HG03135 (cell line): ENCODE data around the gene VIL1.

Source experiments
- ATAC-seq: cut with Tn5 transposase; IDR thresholded peaks from one replicate; pipeline ENCODE4 v1.9.1; 2021; ENCODE audit warnings: mild to moderate bottlenecking, moderate library complexity; ENCODE audit not compliant: unreplicated experiment

Gene VIL1

DNA sequence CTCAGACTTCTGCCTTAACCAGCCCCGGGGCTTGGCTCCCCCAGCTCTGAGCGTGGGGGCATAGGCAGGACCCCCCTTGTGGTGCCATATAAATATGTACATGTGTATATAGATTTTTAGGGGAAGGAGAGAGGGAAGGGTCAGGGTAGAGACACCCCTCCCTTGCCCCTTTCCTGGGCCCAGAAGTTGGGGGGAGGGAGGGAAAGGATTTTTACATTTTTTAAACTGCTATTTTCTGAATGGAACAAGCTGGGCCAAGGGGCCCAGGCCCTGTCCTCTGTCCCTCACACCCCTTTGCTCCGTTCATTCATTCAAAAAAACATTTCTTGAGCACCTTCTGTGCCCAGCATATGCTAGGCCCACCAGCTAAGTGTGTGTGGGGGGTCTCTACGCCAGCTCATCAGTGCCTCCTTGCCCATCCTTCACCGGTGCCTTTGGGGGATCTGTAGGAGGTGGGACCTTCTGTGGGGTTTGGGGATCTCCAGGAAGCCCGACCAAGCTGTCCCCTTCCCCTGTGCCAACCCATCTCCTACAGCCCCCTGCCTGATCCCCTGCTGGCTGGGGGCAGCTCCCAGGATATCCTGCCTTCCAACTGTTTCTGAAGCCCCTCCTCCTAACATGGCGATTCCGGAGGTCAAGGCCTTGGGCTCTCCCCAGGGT, 13.7 kb upstream of the VIL1 start:
- ATAC-seq: no peak

GRCh38 chr2:218405746-218406208, 13.1 kb upstream of the VIL1 start:
- peak; percentile 19 for ATAC-seq

DNA sequence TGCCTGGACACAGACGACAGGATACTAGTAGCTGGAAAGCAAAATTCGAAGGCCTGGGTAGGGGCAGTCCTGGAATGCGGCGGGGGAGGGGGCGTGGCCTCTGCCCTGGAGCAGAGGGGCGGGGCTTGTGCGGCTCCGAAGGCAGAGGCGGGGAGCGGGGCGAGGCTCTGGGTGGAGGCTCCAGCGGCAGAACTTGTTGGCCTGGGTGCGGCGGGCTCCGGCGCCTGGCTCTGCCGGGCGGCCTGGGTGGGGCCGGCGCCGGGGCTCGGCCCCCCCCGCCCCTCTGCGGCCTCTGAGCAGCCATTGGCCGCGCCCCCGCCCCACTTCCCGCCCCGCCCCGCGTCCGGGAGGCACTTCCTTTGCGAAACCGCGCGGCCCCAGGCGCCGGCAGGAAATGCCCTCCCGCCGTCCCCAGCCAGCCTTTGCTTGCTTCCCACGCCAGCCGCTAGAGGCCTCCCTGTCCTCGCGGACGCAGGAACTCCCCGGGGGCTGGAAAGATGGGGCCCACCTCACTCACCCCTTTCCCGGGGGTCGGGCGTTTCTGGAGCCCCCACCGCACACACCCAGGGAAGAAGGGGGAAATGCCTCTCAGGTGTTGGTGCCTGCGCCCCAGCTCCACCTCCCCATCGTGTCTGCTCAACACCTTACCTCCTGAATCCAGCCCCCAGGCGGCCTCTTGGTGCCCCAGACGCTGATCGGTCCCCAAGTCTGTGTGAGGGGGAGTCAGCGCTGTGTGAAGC, 12.5 kb upstream of the VIL1 start:
- ATAC-seq: peak; percentile 82

DNA sequence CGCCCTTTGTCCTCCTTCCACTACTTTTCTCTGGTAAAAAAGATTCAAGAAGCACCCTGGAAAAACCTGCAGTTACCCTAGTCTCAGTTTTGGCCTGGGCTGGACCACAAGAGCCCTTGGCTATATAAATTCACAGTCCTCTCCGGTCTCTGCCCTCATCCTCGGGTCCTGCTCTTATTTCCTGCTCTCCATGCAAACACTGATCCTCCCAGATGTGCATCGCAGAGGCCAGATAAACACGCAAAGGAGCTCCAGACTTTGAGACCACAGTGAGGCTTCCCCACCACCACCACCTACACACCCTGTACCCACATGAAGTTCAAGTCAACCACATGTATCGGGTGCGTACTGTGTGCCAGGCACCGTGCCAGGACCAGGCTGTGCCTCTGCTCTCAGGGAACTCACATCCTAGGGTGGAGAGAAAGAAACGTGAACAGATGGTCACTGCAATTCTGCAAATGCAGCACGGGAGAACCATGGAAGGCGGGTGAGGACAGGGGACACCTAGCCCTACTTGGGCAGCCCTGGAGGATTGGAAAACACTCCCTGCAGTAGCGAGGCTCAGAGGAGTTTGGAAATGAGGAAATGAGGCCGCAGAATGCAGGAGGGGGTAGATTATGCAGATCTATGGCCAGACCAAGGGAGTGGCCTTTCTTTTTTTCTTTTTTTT, 11.8 kb upstream of the VIL1 start:
- no peak for ATAC-seq

DNA sequence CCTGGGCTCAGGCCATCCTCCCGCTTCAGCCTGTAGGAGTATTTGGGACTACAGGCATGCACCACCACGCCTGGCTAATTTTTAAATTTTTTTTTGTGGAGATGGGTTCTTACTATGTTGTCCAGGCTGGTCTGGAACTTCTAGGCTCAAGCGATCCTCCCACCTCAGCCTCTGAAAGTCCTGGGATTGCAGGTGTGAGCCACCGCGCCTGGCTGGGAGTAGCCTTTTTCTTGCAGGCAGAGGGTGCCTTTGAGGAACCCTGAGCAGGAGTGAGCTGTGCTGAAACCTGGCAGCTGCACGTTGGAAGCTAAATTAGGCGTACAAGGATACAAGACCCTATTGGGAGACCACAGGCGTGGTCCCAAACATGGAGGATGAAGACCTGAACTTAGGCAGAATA, 11.2 kb upstream of the VIL1 start:
- no peak for ATAC-seq

- ATAC-seq: no peak
Observed at GRCh38 chr2:218418321-218418716, 604 bp upstream of the VIL1 start.

DNA sequence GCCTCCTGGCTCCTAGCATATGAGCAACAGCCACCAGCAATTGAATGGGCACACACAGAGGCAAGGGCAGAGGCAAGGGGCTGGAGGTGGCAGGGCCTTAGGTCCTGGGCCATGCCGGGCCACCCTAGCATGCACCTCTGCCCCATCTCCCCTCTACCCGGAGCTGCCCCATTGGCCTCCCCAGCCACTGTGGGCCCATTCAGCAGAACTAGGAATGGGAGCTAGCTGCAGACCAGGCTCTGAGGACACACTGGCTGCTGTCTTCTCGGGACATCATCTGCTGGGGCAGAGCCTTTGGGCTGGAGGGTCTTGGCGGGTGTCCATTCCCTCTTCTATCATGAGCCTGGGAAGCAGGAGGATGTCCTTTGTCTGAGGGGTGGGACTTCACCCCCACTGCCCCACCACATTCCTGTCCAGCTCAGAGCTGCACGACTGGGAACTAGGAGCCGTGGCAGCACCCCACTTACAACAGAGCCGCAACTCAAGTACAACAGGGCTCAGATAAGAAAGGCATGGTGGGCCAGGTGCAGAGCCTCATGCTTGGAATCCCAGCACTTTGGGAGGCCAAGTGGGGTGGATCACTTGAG, 800 bp downstream of the VIL1 start:
- ATAC-seq: no peak

- ATAC-seq: no peak
Observed at GRCh38 chr2:218421027-218421426, 2.1 kb downstream of the VIL1 start.

- no peak for ATAC-seq
Observed at GRCh38 chr2:218422403-218423086, 3.6 kb downstream of the VIL1 start.

- no peak for ATAC-seq
Observed at GRCh38 chr2:218423584-218423983, 4.7 kb downstream of the VIL1 start.

DNA sequence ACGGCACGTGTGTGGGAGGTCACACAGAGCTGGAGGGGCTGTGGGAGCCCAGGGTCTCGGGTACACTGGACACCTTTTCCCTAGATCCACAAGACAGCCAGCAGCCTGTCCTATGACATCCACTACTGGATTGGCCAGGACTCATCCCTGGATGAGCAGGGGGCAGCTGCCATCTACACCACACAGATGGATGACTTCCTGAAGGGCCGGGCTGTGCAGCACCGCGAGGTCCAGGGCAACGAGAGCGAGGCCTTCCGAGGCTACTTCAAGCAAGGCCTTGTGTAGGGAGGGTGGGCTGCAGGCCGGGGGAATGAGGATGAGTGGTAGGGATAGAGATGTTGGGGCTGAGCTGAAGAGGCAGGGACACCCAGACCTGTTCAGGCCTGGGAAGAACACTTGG, 6.6 kb downstream of the VIL1 start:
- ATAC-seq: no peak

DNA sequence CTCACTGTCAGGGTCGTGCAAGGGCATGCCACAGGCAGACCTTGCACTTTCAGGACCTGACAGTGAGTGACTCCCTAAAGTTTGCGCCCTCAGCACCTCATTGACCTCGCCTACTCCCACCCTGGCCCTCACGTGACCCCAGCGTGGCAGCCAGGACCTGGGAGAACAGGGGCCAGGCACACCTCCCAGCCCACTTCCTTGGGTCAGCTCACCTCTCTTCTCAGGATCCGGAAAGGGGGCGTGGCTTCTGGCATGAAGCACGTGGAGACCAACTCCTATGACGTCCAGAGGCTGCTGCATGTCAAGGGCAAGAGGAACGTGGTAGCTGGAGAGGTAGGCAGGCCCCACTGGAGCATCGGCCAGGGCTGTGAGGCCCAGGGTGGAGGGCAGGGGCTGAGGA, 8.8 kb downstream of the VIL1 start:
- no peak for ATAC-seq

DNA sequence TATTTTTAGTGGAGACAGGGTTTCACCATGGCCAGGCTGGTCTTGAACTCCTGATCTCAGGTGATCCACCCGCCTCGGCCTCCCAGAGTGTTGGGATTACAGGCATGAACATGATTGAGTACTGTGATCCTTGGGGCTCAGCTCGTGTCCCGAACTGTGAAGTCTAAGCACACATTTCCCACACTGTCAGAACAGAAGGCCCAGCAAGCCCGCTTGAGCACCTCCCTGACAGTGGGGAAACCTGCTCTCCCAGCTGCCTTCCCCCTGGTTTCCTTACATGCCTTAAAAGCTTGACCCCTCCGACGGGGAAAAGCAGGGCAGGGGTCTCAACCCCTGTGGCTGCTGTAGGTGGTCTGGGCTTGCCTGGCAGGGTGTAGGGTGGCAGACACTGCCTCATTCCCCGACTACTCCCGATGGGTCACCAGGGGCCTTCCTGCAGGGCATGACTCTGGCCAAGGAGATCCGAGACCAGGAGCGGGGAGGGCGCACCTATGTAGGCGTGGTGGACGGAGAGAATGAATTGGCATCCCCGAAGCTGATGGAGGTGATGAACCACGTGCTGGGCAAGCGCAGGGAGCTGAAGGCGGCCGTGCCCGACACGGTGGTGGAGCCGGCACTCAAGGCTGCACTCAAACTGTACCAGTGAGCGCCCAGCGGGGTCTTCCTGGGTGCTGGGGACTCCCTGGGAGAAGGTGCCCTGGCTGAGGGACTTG, 10.1 kb downstream of the VIL1 start:
- ATAC-seq: no peak

- ATAC-seq: no peak
Observed at GRCh38 chr2:218429911-218430692, 11.2 kb downstream of the VIL1 start.

- ATAC-seq: no peak
Observed at GRCh38 chr2:218430721-218431120, 11.8 kb downstream of the VIL1 start.

DNA sequence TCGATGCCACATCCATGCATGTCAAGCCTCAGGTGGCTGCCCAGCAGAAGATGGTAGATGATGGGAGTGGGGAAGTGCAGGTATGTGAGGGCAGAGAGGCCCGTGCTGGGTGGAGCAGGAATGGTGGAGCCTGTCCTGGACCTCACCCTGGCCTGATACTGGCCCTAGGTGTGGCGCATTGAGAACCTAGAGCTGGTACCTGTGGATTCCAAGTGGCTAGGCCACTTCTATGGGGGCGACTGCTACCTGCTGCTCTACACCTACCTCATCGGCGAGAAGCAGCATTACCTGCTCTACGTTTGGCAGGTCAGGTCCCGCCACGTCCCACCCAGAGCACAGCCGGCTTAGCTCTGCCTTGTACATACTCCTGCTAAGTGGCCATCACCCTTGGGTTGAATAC, 13.0 kb downstream of the VIL1 start:
- ATAC-seq: no peak

DNA sequence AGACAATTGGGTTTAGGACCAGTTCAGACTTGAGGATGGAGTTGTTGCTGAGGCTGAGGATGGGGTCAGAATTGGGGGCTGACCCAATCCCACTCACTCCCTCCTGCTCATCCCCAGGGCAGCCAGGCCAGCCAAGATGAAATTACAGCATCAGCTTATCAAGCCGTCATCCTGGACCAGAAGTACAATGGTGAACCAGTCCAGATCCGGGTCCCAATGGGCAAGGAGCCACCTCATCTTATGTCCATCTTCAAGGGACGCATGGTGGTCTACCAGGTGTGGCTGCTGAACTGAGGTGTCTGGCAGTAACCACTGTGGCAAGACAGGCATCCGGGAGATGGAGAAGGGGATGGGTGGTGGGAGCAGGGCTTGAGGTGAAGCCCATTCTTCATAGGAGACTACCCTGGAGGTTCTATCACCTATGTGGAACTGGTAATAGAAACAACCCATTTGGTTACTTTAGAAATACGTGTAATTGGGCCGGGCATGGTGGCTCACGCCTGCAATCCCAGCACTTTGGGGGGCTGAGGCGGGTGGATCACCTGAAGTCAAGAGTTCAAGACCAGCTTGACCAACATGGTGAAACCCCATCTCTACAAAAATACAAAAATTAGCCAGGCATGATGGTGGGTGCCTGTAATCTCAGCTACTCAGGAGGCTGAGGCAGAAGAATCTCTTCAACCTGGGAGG, 13.9 kb downstream of the VIL1 start:
- ATAC-seq: no peak

DNA sequence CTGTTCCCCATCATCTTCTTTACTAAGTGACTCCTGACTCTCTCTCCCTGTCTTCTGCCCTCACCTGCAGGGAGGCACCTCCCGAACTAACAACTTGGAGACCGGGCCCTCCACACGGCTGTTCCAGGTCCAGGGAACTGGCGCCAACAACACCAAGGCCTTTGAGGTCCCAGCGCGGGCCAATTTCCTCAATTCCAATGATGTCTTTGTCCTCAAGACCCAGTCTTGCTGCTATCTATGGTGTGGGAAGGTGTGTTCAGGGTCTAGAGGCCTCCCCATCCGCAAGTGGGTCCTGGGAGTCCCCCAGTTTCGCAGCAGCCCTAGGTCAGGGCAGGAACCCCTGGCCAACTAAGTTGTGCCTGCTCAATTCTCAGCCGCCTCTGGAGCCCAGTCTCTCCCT, 15.5 kb downstream of the VIL1 start:
- ATAC-seq: no peak
